CD4-positive, alpha-beta memory T cell (primary cell): ENCODE data around the gene OR10AG1. TPM values are rescaled to one million over a fixed set of nuclear protein-coding genes. Genes with fewer than 3 reads are reported as not detected.

Experiments
- CTCF ChIA-PET: fragments of 350-600 bp; sonication (Branson Sonifier 250); formaldehyde crosslinking; loops from one replicate; lab custom pipeline; 2021; ENCODE audit warnings: inconsistent platforms; ENCODE audit not compliant: partially characterized antibody; lab: Charles Lee
- POLR2A ChIA-PET: fragments of 350-600 bp; sonication (Branson Sonifier 250); formaldehyde crosslinking; loops from one replicate; lab custom pipeline; 2021; ENCODE audit not compliant: partially characterized antibody; lab: Charles Lee
- DNase-seq, 5 donors: peaks; one replicate each; pipeline versions ENCODE4 v3.0.0 to v3.0.0-alpha.2; 2020 to 2022; ENCODE audit warnings: mixed read lengths in 1 of 5
- H3K27ac ChIP-seq: one replicate; pipeline ENCODE4 v1.7.0; 2013; ENCODE audit warnings: low read depth, low read length
- H3K27me3 ChIP-seq: 2 replicates; pipeline ENCODE4 v1.7.0; 2013; ENCODE audit warnings: mild to moderate bottlenecking, low read length, moderate library complexity; ENCODE audit not compliant: insufficient read depth
- H3K36me3 ChIP-seq: 2 replicates; pipeline ENCODE4 v1.7.0; 2013; ENCODE audit warnings: mild to moderate bottlenecking, low read length, moderate library complexity; ENCODE audit not compliant: insufficient read depth
- H3K4me1 ChIP-seq: 2 replicates; pipeline ENCODE4 v1.7.0; 2013; ENCODE audit warnings: mild to moderate bottlenecking, low read length, moderate library complexity; ENCODE audit not compliant: insufficient read depth
- H3K4me3 ChIP-seq, 2 donors: one replicate each; pipeline ENCODE4 v1.7.0; 2013; ENCODE audit warnings: low read length in 2 of 2, mild to moderate bottlenecking in 1 of 2
- H3K9me3 ChIP-seq, 2 donors: one replicate each; pipeline ENCODE4 v1.7.0; 2013; ENCODE audit warnings: low read length in 2 of 2, control low read depth in 1 of 2; ENCODE audit not compliant: control insufficient read depth in 1 of 2
- H3K27ac Mint-ChIP-seq, 7 donors: one replicate each; pipeline ENCODE4 v1.8.0; 2020 to 2021; ENCODE audit warnings: mixed read lengths in 7 of 7, mild to moderate bottlenecking in 6 of 7, inconsistent platforms in 3 of 7, moderate library complexity in 3 of 7
- H3K27me3 Mint-ChIP-seq, 2 donors: one replicate each; pipeline ENCODE4 v1.8.0; 2020 to 2021; ENCODE audit warnings: mixed read lengths in 2 of 2
- H3K36me3 Mint-ChIP-seq, 2 donors: one replicate each; pipeline ENCODE4 v1.8.0; 2020 to 2021; ENCODE audit warnings: mixed read lengths in 2 of 2, inconsistent platforms in 1 of 2, mild to moderate bottlenecking in 1 of 2
- H3K4me1 Mint-ChIP-seq, 4 donors: one replicate each; pipeline ENCODE4 v1.8.0; 2020 to 2021; ENCODE audit warnings: mixed read lengths in 4 of 4, mild to moderate bottlenecking in 1 of 4
- H3K4me3 Mint-ChIP-seq, 8 donors: one replicate each; pipeline ENCODE4 v1.8.0; 2020 to 2021; ENCODE audit warnings: mixed read lengths in 8 of 8, mild to moderate bottlenecking in 7 of 8, moderate library complexity in 6 of 8, inconsistent platforms in 3 of 8
- H3K9me3 Mint-ChIP-seq, 8 donors: one replicate each; pipeline ENCODE4 v1.8.0; 2020 to 2021; ENCODE audit warnings: mixed read lengths in 8 of 8, mild to moderate bottlenecking in 5 of 8, inconsistent platforms in 3 of 8, moderate library complexity in 1 of 8
- intact Hi-C: fragments of 100-400 bp; cut with micrococcal nuclease; formaldehyde crosslinking; loops from one replicate; pipeline ENCODE4 v1.15.1; 2023
- polyA plus RNA-seq, 2 donors: library from polyadenylated mRNA; unstranded; fragments of 300-500 nt; fragmentation: Illumina TruSeq; gene quantifications; one replicate each; pipeline ENCODE4 v1.2.3, GENCODE V29; 2021
- total RNA-seq, 2 experiments: library from RNA; stranded (reverse); gene quantifications; one replicate each; pipeline ENCODE4 v1.2.3, GENCODE V29; 2021

Gene OR10AG1
- not detected for total RNA-seq
- not detected for polyA plus RNA-seq

DNA sequence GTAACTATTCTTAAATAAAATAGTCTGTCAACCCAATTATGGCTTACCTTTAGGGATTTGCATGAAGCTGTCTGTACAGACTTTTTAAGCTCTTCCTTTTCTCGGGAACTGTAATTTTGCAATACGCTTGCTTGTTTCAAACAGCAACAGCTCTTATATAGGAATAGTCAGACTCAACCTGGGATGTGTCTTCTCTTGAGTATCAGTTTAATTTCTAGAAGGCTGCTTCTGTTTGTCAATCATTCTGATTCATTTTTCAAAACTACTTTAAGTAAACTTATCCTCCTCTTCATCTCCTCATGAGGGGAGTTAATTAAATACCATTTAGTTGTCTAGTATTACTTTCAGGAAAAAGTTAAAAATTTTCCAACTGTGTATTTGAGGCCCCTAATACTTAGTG lies at the start of gene OR10AG1:
TSS of gene OR10AG1 (minus strand) at position 101 of the 400 bp plus-strand sequence. CDS start at position 63, 38 bp downstream.
- H3K27me3 Mint-ChIP-seq = no peaks in the 10 kb centered on the region
- intact Hi-C loops = no loop called here
- no peaks in the 10 kb centered on the region for H3K4me1 Mint-ChIP-seq
- Histone ChIP-seq H3K4me1 (no peaks in the 10 kb centered on the region), H3K9me3 (no peaks in the 10 kb centered on the region), H3K27me3 (no peaks in the 10 kb centered on the region), H3K27ac (no peak within 1 kb of the TSS), H3K36me3 (no peaks in the 10 kb centered on the region), H3K4me3 (no peak within 1 kb of the TSS)
- no peak within 1 kb of the TSS for H3K4me3 Mint-ChIP-seq
- CTCF ChIA-PET = no interaction called here
- DNase-seq = no peak
- H3K27ac Mint-ChIP-seq = no peak within 1 kb of the TSS
- POLR2A ChIA-PET = no interaction called here
- H3K9me3 Mint-ChIP-seq = peaks cover 2 to 29% (median 11%) of the 10 kb centered on the region in 8 donors
- H3K36me3 Mint-ChIP-seq = no peaks in the 10 kb centered on the region

- CTCF ChIA-PET = no interaction called here
- no peaks in the 10 kb centered on the region for H3K36me3 Mint-ChIP-seq
- no peaks in the 10 kb centered on the region for H3K4me1 Mint-ChIP-seq
- DNase-seq = no peak
- peaks cover 0 to 24% (median 15%) of the 10 kb centered on the region in 8 donors for H3K9me3 Mint-ChIP-seq
- H3K36me3 ChIP-seq = no peaks in the 10 kb centered on the region
- H3K4me3 ChIP-seq = no peak overlapping the region
- POLR2A ChIA-PET = no interaction called here
- H3K4me3 Mint-ChIP-seq = no peak overlapping the region
- no peaks in the 10 kb centered on the region for H3K27me3 ChIP-seq
- no peak overlapping the region for H3K27ac Mint-ChIP-seq
- no peaks in the 10 kb centered on the region for H3K9me3 ChIP-seq
- no peaks in the 10 kb centered on the region for H3K4me1 ChIP-seq
- no peak overlapping the region for H3K27ac ChIP-seq
- intact Hi-C loops = no loop called here
- no peaks in the 10 kb centered on the region for H3K27me3 Mint-ChIP-seq
Measured at GRCh38 chr11:56013805-56014204, 44.1 kb upstream of the OR10AG1 start.

- Mint-ChIP-seq H3K9me3 (peaks cover 0 to 24% (median 18%) of the 10 kb centered on the region in 8 donors), H3K4me1 (no peaks in the 10 kb centered on the region), H3K27ac (no peak overlapping the region), H3K36me3 (no peaks in the 10 kb centered on the region), H3K4me3 (no peak overlapping the region), H3K27me3 (no peaks in the 10 kb centered on the region)
- intact Hi-C loops = no loop called here
- POLR2A ChIA-PET = no interaction called here
- DNase-seq = no peak
- H3K27ac ChIP-seq = no peak overlapping the region
- H3K4me3 ChIP-seq = no peak overlapping the region
- no peaks in the 10 kb centered on the region for H3K9me3 ChIP-seq
- CTCF ChIA-PET = no interaction called here
- H3K27me3 ChIP-seq = no peaks in the 10 kb centered on the region
- no peaks in the 10 kb centered on the region for H3K36me3 ChIP-seq
- H3K4me1 ChIP-seq = no peaks in the 10 kb centered on the region
Measured at GRCh38 chr11:56010716-56011115, 41.0 kb upstream of the OR10AG1 start.

GRCh38 chr11:55994525-55994924 lies 24.8 kb upstream of the OR10AG1 start, which contains the start of gene OR5F1:
TSS of gene OR5F1 (minus strand) at chr11:55994625. CDS start at chr11:55994625, 0 bp downstream.
- no peaks in the 10 kb centered on the region for H3K4me1 ChIP-seq
- H3K4me3 Mint-ChIP-seq = no peak within 1 kb of the TSS
- no peak within 1 kb of the TSS for H3K27ac ChIP-seq
- no peak within 1 kb of the TSS for H3K4me3 ChIP-seq
- no peaks in the 10 kb centered on the region for H3K9me3 ChIP-seq
- no peaks in the 10 kb centered on the region for H3K36me3 ChIP-seq
- no peaks in the 10 kb centered on the region for H3K36me3 Mint-ChIP-seq
- intact Hi-C loops = no loop called here
- CTCF ChIA-PET = no interaction called here
- H3K4me1 Mint-ChIP-seq = no peaks in the 10 kb centered on the region
- POLR2A ChIA-PET = no interaction called here
- no peak within 1 kb of the TSS for H3K27ac Mint-ChIP-seq
- no peak for DNase-seq
- H3K27me3 Mint-ChIP-seq = no peaks in the 10 kb centered on the region
- no peaks in the 10 kb centered on the region for H3K27me3 ChIP-seq
- H3K9me3 Mint-ChIP-seq = peaks cover 0 to 14% (median 7%) of the 10 kb centered on the region in 8 donors

- Histone ChIP-seq H3K4me3 (no peak overlapping the region), H3K27me3 (no peaks in the 10 kb centered on the region), H3K36me3 (no peaks in the 10 kb centered on the region), H3K9me3 (no peaks in the 10 kb centered on the region), H3K4me1 (no peaks in the 10 kb centered on the region), H3K27ac (no peak overlapping the region)
- Mint-ChIP-seq H3K36me3 (no peaks in the 10 kb centered on the region), H3K27ac (no peak overlapping the region), H3K4me1 (no peaks in the 10 kb centered on the region), H3K27me3 (no peaks in the 10 kb centered on the region), H3K4me3 (no peak overlapping the region), H3K9me3 (peaks cover 0 to 26% (median 11%) of the 10 kb centered on the region in 8 donors)
- intact Hi-C loops = no loop called here
- no peak for DNase-seq
- ChIA-PET CTCF (no interaction called here), POLR2A (no interaction called here)
Measured at GRCh38 chr11:55970935-55971334, 1.2 kb upstream of the OR10AG1 start.

DNA sequence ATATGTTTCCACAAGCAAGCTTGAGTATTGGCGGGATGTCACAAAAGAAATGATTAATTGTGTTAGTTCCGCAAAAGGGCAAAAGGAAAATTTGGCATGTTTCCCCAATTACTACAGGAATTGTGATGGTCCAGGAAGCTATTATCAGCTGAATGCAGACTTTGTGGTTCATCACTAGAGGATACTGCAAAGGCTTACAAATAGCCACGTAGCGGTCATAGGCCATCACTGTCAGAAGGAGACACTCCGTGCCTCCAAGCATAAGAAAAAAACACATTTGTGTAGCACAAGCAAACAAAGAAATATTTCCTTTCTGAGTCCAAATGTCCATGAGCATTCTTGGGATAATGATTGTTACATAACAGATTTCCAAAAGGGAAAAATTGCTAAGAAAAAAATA lies 1.8 kb downstream of the OR10AG1 start:
- DNase-seq = no peak
- no peaks in the 10 kb centered on the region for H3K4me1 Mint-ChIP-seq
- H3K27ac Mint-ChIP-seq = no peak overlapping the region
- peaks cover 4 to 27% (median 10%) of the 10 kb centered on the region in 8 donors for H3K9me3 Mint-ChIP-seq
- intact Hi-C loops = no loop called here
- no peaks in the 10 kb centered on the region for H3K36me3 ChIP-seq
- POLR2A ChIA-PET = no interaction called here
- no peaks in the 10 kb centered on the region for H3K27me3 ChIP-seq
- no peak overlapping the region for H3K4me3 Mint-ChIP-seq
- H3K9me3 ChIP-seq = no peaks in the 10 kb centered on the region
- H3K27me3 Mint-ChIP-seq = no peaks in the 10 kb centered on the region
- H3K4me1 ChIP-seq = no peaks in the 10 kb centered on the region
- no peak overlapping the region for H3K4me3 ChIP-seq
- CTCF ChIA-PET = no interaction called here
- H3K27ac ChIP-seq = no peak overlapping the region
- H3K36me3 Mint-ChIP-seq = no peaks in the 10 kb centered on the region

DNA sequence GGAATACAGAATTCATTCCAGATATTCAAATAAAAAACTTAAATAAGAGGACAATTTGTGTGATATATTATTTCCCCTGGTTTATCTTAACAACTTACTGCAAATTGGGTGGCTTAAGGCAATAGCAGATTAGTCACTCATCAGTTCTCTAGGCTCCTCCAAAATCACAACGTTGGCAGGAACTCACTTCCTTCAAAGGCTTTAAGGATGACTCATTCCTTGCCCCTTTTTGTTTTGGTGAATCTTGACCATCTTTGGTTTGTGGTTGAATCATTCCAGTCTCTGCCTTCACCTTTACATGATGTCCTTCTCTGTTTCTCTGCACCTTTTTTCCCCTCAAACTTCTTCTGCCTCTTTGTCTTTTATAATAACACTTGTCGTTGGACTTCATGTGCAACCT lies 3.4 kb downstream of the OR10AG1 start:
- Histone ChIP-seq H3K9me3 (no peaks in the 10 kb centered on the region), H3K36me3 (no peaks in the 10 kb centered on the region), H3K4me3 (no peak overlapping the region), H3K27me3 (no peaks in the 10 kb centered on the region), H3K4me1 (no peaks in the 10 kb centered on the region), H3K27ac (no peak overlapping the region)
- H3K27me3 Mint-ChIP-seq = no peaks in the 10 kb centered on the region
- no peaks in the 10 kb centered on the region for H3K4me1 Mint-ChIP-seq
- no peak overlapping the region for H3K4me3 Mint-ChIP-seq
- CTCF ChIA-PET = no interaction called here
- DNase-seq = no peak
- peaks cover 0 to 29% (median 9%) of the 10 kb centered on the region in 8 donors for H3K9me3 Mint-ChIP-seq
- no peak overlapping the region for H3K27ac Mint-ChIP-seq
- H3K36me3 Mint-ChIP-seq = no peaks in the 10 kb centered on the region
- intact Hi-C loops = no loop called here
- POLR2A ChIA-PET = no interaction called here

DNA sequence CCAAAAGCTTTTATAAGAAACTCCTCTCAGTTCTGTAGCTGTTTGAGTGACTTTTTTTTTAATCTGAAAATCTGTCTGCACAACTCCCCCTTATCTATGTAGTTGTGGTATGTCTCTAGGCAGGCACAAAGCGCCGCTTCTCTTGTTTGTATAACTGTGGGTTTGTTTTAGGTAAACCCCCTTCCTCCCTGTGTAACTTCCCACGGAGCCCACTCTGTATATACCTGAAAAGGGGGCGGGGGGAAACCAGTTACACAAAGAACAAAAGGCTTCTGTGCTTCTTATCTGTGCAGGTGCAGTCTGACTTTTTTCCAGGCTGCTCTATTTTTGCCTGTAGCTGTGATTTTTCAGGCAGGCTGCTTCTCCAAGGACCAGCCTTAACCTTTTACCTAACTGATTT lies 13.2 kb downstream of the OR10AG1 start:
- POLR2A ChIA-PET = no interaction called here

More for the DNA sequence above, 13.2 kb downstream of the OR10AG1 start:
- no peaks in the 10 kb centered on the region for H3K9me3 ChIP-seq
- no peaks in the 10 kb centered on the region for H3K36me3 ChIP-seq
- no peaks in the 10 kb centered on the region for H3K27me3 ChIP-seq
- no peak overlapping the region for H3K4me3 Mint-ChIP-seq
- H3K9me3 Mint-ChIP-seq = peaks cover 2 to 14% (median 4%) of the 10 kb centered on the region in 8 donors
- no peak overlapping the region for H3K4me3 ChIP-seq
- DNase-seq = no peak
- no peak overlapping the region for H3K27ac ChIP-seq
- H3K27me3 Mint-ChIP-seq = no peaks in the 10 kb centered on the region
- CTCF ChIA-PET = no interaction called here
- H3K27ac Mint-ChIP-seq = no peak overlapping the region
- intact Hi-C loops = no loop called here
- H3K4me1 Mint-ChIP-seq = no peaks in the 10 kb centered on the region
- no peaks in the 10 kb centered on the region for H3K36me3 Mint-ChIP-seq
- H3K4me1 ChIP-seq = no peaks in the 10 kb centered on the region
